K562 (cell line): Measurements from ENCODE around the gene NPDC1. TPM values are rescaled to one million over a fixed set of nuclear protein-coding genes. Genes with fewer than 3 reads are reported as not detected.
A peak's percentile ranks its signal among the peaks of the same experiment; 100 is the strongest.

Source experiments
- BDP1 ChIP-seq: IDR thresholded peaks from 3 replicates; pipeline ENCODE4 v1.6.1; 2011; ENCODE audit not compliant: insufficient read length, insufficient read depth
- CCNT2 ChIP-seq: IDR thresholded peaks from 2 replicates; pipeline ENCODE4 v1.6.1; 2011; ENCODE audit warnings: borderline replicate concordance, low read depth, mild to moderate bottlenecking, moderate library complexity, mixed read lengths, low read length; ENCODE audit not compliant: insufficient read length; ENCODE audit errors: extremely low read depth
- CREM ChIP-seq: IDR thresholded peaks from 2 replicates; pipeline ENCODE4 v1.6.1; 2014; ENCODE audit warnings: antibody characterized with exemption, low read depth
- DNMT1 ChIP-seq: fragments of 450-650 bp; IDR thresholded peaks from 2 replicates; pipeline ENCODE4 v1.6.1; 2016; ENCODE audit warnings: antibody characterized with exemption, mild to moderate bottlenecking
- FOXA3 ChIP-seq, 2 experiments: fragments of 450-650 bp in 1 of 2; sonication (generic) in 1 of 2; formaldehyde crosslinking; IDR thresholded peaks in 1 of 2; conservative IDR thresholded peaks in 1 of 2; 2 replicates each; pipeline versions ENCODE4 v1.4.0 to v1.8.0; 2020 to 2022; ENCODE audit warnings: mild to moderate bottlenecking in 2 of 2, missing genetic modification reagents in 1 of 2
- FUS ChIP-seq: fragments of 200-400 bp; formaldehyde crosslinking; optimal IDR thresholded peaks from 2 replicates; pipeline ENCODE3; 2017; ENCODE audit warnings: low read depth, low read length
- HDAC1 ChIP-seq, 2 experiments: fragments of 450-650 bp; IDR thresholded peaks; 2 replicates each; pipeline ENCODE4 v1.6.1; 2016 to 2017; ENCODE audit warnings: inconsistent platforms in 1 of 2, mild to moderate bottlenecking in 1 of 2, moderate library complexity in 1 of 2
- KLF10 ChIP-seq: fragments of 250-450 bp; sonication (Bioruptor Pico); IDR thresholded peaks from 2 replicates; pipeline ENCODE4 v1.6.1; 2021; ENCODE audit warnings: matching md5 sums
- MAZ ChIP-seq, 2 experiments: fragments of 450-650 bp in 1 of 2; sonication (generic) in 1 of 2; formaldehyde crosslinking; IDR thresholded peaks in 1 of 2; conservative IDR thresholded peaks in 1 of 2; 2 replicates each; pipeline versions ENCODE4 v1.4.0 to v1.5.0; 2020; ENCODE audit warnings: mild to moderate bottlenecking in 1 of 2, missing genetic modification reagents in 1 of 2
- MYC ChIP-seq, 2 experiments: fragments of 250-450 bp in 1 of 2; sonication (Bioruptor Pico) in 1 of 2; IDR thresholded peaks; 2 replicates each; pipeline versions ENCODE4 v1.5.1 to v1.6.1; 2012 to 2021; ENCODE audit warnings: low read depth in 2 of 2, borderline replicate concordance in 1 of 2, improper control_type of control experiment in 1 of 2, low read length in 1 of 2, mild to moderate bottlenecking in 1 of 2, moderate library complexity in 1 of 2
- NELFE ChIP-seq: IDR thresholded peaks from 2 replicates; pipeline ENCODE4 v1.6.1; 2011; ENCODE audit warnings: mild to moderate bottlenecking; ENCODE audit not compliant: insufficient read depth, insufficient read length
- NEUROD1 ChIP-seq: fragments of 150-350 bp; IDR thresholded peaks from 2 replicates; pipeline ENCODE4 v1.6.1; 2014; ENCODE audit warnings: borderline replicate concordance, low read length, low read depth; ENCODE audit not compliant: partially characterized antibody
- NFYB ChIP-seq: IDR thresholded peaks from 2 replicates; pipeline ENCODE4 v1.6.1; 2011; ENCODE audit warnings: mild to moderate bottlenecking, moderate library complexity; ENCODE audit not compliant: insufficient read length; ENCODE audit errors: extremely low read depth
- NONO ChIP-seq, 2 experiments: fragments of 200-400 bp in 1 of 2; fragments of 450-650 bp in 1 of 2; formaldehyde crosslinking in 1 of 2; IDR thresholded peaks; 2 replicates each; pipeline ENCODE4 v1.6.1; 2017; ENCODE audit warnings: low read depth in 2 of 2, mild to moderate bottlenecking in 2 of 2, moderate library complexity in 2 of 2, low read length in 1 of 2
- PCBP1 ChIP-seq: fragments of 200-400 bp; formaldehyde crosslinking; IDR thresholded peaks from 2 replicates; pipeline ENCODE4 v1.6.1; 2018; ENCODE audit warnings: mild to moderate bottlenecking, low read depth, low read length; ENCODE audit not compliant: poor library complexity, severe bottlenecking
- PHF8 ChIP-seq: fragments of 200-600 bp; sonication (generic); IDR thresholded peaks from 2 replicates; pipeline ENCODE4 v1.6.1; 2012; ENCODE audit warnings: mixed run types, mild to moderate bottlenecking, inconsistent platforms, low read length, moderate library complexity, borderline replicate concordance
- ZEB2 ChIP-seq: fragments of 450-650 bp; IDR thresholded peaks from 2 replicates; pipeline ENCODE4 v1.6.1; 2016
- ZNF140 ChIP-seq: fragments of 250-450 bp; sonication (Bioruptor Pico); IDR thresholded peaks from 2 replicates; pipeline ENCODE4 v1.8.0; 2021; ENCODE audit warnings: moderate library complexity, mild to moderate bottlenecking, inconsistent platforms
- ZNF282 ChIP-seq: sonication (generic); formaldehyde crosslinking; IDR thresholded peaks from 2 replicates; pipeline ENCODE4 v1.8.1; 2023; ENCODE audit warnings: missing genetic modification reagents
- ZNF354B ChIP-seq: fragments of 250-450 bp; sonication (Bioruptor Pico); IDR thresholded peaks from 2 replicates; pipeline ENCODE4 v1.4.0; 2020
- ZNF589 ChIP-seq: fragments of 200-800 bp; sonication (Bioruptor generic); IDR thresholded peaks from 2 replicates; pipeline ENCODE4 v1.6.1; 2016; ENCODE audit warnings: low read depth, missing genetic modification characterization, missing compliant biosample characterization
- polyA plus RNA-seq, 8 experiments: library from polyadenylated mRNA; depleted of rRNA in 4 of 8; stranded (reverse) in 5 of 8; unstranded in 3 of 8; fragments of >200 nt; fragmentation: Nextera tagmentation in 2 of 8; fragmentation: Illumina TruSeq in 1 of 8; extraction: Ambion mirVana in 2 of 8; extraction: Trizol in 1 of 8; gene quantifications; 2 replicates each; pipeline versions ENCODE4 v1.2.1 to v1.2.3, GENCODE V29; 2011 to 2014; ENCODE audit warnings: inconsistent platforms in 1 of 8, missing spikeins in 1 of 8
- total RNA-seq, 7 experiments: library from RNA; depleted of rRNA in 6 of 7; stranded (reverse); fragments of >200 nt in 6 of 7; fragmentation: Illumina TruSeq in 2 of 7; extraction: Trizol in 2 of 7; gene quantifications; 2 replicates each; pipeline versions ENCODE4 v1.2.1 to v1.2.3, GENCODE V29; 2011 to 2021; ENCODE audit warnings: low replicate concordance in 1 of 7
- TF ChIP-seq, protein P1 (sequence below): sonication (generic); formaldehyde crosslinking; IDR thresholded peaks from 2 replicates; pipeline ENCODE4 v1.8.0; 2022; ENCODE audit warnings: missing genetic modification reagents, mild to moderate bottlenecking, borderline replicate concordance
- TF ChIP-seq, protein P2 (sequence below): fragments of 250-450 bp; sonication (Bioruptor Pico); IDR thresholded peaks from 2 replicates; pipeline ENCODE4 v1.4.0; 2020; ENCODE audit warnings: mild to moderate bottlenecking

NPDC1 gene
- total and polyA plus RNA-seq, 9 of the 15 experiments (the other 6 are each of a cell fraction or from before 2014, with no cell fraction given) = 0.06 to 2.1 (median 0.53) TPM; not detected in 3

DNA sequence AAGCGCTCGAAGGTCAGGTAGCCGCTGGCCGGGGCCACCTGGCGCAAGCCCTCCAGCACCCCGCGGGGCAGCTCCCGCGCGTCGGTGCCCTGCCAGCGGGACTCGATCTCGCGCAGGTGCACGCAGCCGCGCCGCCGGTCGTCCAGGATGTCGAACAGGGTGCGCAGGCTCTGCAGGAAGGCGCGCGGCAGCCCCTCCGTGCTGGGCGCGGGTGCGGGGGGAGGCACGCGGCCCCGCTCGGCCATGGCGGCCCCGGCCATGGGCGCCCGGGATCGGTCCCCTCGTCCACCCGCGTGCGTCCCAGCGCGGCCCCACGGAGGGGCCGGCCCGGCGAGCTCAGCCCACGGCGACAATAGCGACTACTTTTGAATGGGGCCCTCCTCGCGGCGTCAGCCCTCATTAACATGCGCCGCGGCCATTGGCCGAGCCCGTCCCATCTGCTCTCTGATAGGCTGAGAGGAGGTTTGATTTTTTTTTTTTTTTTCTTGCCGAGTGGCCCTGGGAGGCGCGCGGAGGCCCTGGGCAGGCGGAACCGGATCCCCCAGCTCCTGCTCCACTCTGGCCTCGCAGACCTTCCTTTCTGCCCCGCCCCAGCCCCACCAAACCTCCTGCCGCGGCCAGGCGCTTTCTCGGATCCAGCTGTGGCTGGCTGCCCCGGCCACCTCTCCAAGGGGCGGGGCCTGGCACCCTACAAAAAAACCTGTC lies 24.4 kb upstream of the NPDC1 start, which contains the start of gene SAPCD2 (continued):
- TF ChIP-seq FOXA3 (CRISPR knock-in tag; conservative IDR thresholded peaks at IDR 0.05 in 1 of 2, IDR thresholded peaks at IDR 0.05 in 1 of 2) = no peak
- TF ChIP-seq, protein P1, sequence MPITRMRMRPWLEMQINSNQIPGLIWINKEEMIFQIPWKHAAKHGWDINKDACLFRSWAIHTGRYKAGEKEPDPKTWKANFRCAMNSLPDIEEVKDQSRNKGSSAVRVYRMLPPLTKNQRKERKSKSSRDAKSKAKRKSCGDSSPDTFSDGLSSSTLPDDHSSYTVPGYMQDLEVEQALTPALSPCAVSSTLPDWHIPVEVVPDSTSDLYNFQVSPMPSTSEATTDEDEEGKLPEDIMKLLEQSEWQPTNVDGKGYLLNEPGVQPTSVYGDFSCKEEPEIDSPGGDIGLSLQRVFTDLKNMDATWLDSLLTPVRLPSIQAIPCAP (CRISPR knock-in tag) = no peak
- no peak for TF ChIP-seq ZNF354B (CRISPR knock-in tag)
- 0 out of 2 replicates have a peak, but pooled peaks have one; percentile 61 for TF ChIP-seq ZNF282 (CRISPR knock-in tag)
- TF ChIP-seq FUS = no peak
- TF ChIP-seq MYC (IDR thresholded peaks at IDR 0.05; ENCODE audit: low read depth, low read length) = peak; percentile 83; the same call in 1 of the 2 replicates
- no peak for TF ChIP-seq MYC (CRISPR knock-in tag; IDR thresholded peaks at IDR 0.05; ENCODE audit: borderline replicate concordance, low read depth)
- TF ChIP-seq BDP1 = no peak
- no peak for TF ChIP-seq KLF10 (CRISPR knock-in tag)
- no peak for TF ChIP-seq ZEB2
- TF ChIP-seq ZNF589 = no peak
- TF ChIP-seq NFYB = peak; percentile 51
- TF ChIP-seq CREM = peak; percentile 67
- TF ChIP-seq PCBP1 = no peak
- TF ChIP-seq, protein P2, sequence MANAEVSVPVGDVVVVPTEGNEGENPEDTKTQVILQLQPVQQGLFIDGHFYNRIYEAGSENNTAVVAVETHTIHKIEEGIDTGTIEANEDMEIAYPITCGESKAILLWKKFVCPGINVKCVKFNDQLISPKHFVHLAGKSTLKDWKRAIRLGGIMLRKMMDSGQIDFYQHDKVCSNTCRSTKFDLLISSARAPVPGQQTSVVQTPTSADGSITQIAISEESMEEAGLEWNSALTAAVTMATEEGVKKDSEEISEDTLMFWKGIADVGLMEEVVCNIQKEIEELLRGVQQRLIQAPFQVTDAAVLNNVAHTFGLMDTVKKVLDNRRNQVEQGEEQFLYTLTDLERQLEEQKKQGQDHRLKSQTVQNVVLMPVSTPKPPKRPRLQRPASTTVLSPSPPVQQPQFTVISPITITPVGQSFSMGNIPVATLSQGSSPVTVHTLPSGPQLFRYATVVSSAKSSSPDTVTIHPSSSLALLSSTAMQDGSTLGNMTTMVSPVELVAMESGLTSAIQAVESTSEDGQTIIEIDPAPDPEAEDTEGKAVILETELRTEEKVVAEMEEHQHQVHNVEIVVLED (CRISPR knock-in tag) = 0 out of 2 replicates have a peak, but pooled peaks have one; percentile 26
- no peak for TF ChIP-seq ZNF140 (CRISPR knock-in tag)
- TF ChIP-seq NONO (IDR thresholded peaks at IDR 0.05; ENCODE audit: low read depth in 2 of 2, low read length in 1 of 2) = peak in 1 of 2 experiments; percentile 72
- 0 out of 4 replicates have a peak, but pooled peaks of 1 of the 2 experiments have one; percentile 8 for TF ChIP-seq MAZ (CRISPR knock-in tag; conservative IDR thresholded peaks at IDR 0.05 in 1 of 2, IDR thresholded peaks at IDR 0.05 in 1 of 2)
- TF ChIP-seq CCNT2 = peak; percentile 62
- peak in 1 of 2 experiments; percentile 65; a peak in 2 of 4 replicates for TF ChIP-seq HDAC1 (IDR thresholded peaks at IDR 0.05)
- TF ChIP-seq PHF8 = peak; percentile 66; the same call in 1 of the 2 replicates
- TF ChIP-seq DNMT1 = no peak
- TF ChIP-seq NEUROD1 = peak; percentile 8
- no peak for TF ChIP-seq NELFE
